GM23338 (cell line): ENCODE data around the gene CTNNA3. TPM values are rescaled to one million over a fixed set of nuclear protein-coding genes. Genes with fewer than 3 reads are reported as not detected.

Experiments
- ATAC-seq: fragments of 200-7000 bp; cut with Tn5 transposase; 3 replicates; pipeline ENCODE4 v1.9.1; 2020
- DNase-seq: peaks from one replicate; pipeline ENCODE4 v3.0.0-alpha.2; 2015; ENCODE audit warnings: low spot score
- H2AFZ ChIP-seq: fragments of 200-600 bp; sonication (generic); 2 replicates; pipeline ENCODE4 v1.8.0; 2016; ENCODE audit warnings: antibody characterized with exemption, mild to moderate bottlenecking, moderate library complexity
- H3F3A ChIP-seq: fragments of 200-600 bp; sonication (generic); replicated peaks from 2 replicates; pipeline ENCODE4 v1.8.0; 2017; ENCODE audit warnings: antibody characterized with exemption, mixed run types, low read depth
- H3K27ac ChIP-seq: fragments of 200-600 bp; sonication (generic); 2 replicates; pipeline ENCODE4 v1.6.1; 2016; ENCODE audit warnings: low read depth
- H3K27me3 ChIP-seq: fragments of 200-600 bp; sonication (generic); 2 replicates; pipeline ENCODE4 v1.8.0; 2016; ENCODE audit warnings: mild to moderate bottlenecking, mixed run types, moderate library complexity; ENCODE audit not compliant: insufficient read depth
- H3K36me3 ChIP-seq: fragments of 200-600 bp; sonication (generic); 2 replicates; pipeline ENCODE4 v1.8.0; 2016; ENCODE audit warnings: mild to moderate bottlenecking; ENCODE audit not compliant: insufficient read depth
- H3K4me1 ChIP-seq: fragments of 200-600 bp; sonication (generic); 2 replicates; pipeline ENCODE4 v1.8.0; 2016; ENCODE audit warnings: mild to moderate bottlenecking, moderate library complexity; ENCODE audit not compliant: insufficient read depth
- H3K4me2 ChIP-seq: fragments of 200-600 bp; sonication (generic); 2 replicates; pipeline ENCODE4 v1.7.1; 2017; ENCODE audit warnings: mixed run types
- H3K4me3 ChIP-seq: fragments of 200-600 bp; sonication (generic); 2 replicates; pipeline ENCODE4 v1.6.1; 2016; ENCODE audit warnings: mixed run types
- H3K79me2 ChIP-seq: fragments of 200-600 bp; sonication (generic); replicated peaks from 2 replicates; pipeline ENCODE4 v1.8.0; 2017; ENCODE audit warnings: mild to moderate bottlenecking; ENCODE audit not compliant: insufficient read depth
- H3K9me2 ChIP-seq: fragments of 200-600 bp; sonication (generic); 2 replicates; pipeline ENCODE4 v1.8.0; 2017; ENCODE audit not compliant: insufficient read depth
- H4K20me1 ChIP-seq: fragments of 200-600 bp; sonication (generic); replicated peaks from 2 replicates; pipeline ENCODE4 v1.8.0; 2017; ENCODE audit warnings: mild to moderate bottlenecking; ENCODE audit not compliant: insufficient read depth
- H3K27ac Mint-ChIP-seq: 2 replicates; pipeline ENCODE4 v1.8.0; 2020; ENCODE audit warnings: inconsistent platforms, mild to moderate bottlenecking, moderate library complexity, mixed read lengths
- H3K27me3 Mint-ChIP-seq: 3 replicates; pipeline ENCODE4 v1.8.0; 2022; ENCODE audit warnings: low read depth, mild to moderate bottlenecking, moderate library complexity, mixed read lengths, inconsistent platforms; ENCODE audit not compliant: insufficient read depth, poor library complexity
- H3K36me3 Mint-ChIP-seq: 3 replicates; pipeline ENCODE4 v1.8.0; 2021; ENCODE audit warnings: low read depth, mild to moderate bottlenecking, inconsistent platforms, moderate library complexity, mixed read lengths
- H3K4me1 Mint-ChIP-seq: 3 replicates; pipeline ENCODE4 v1.8.0; 2020; ENCODE audit warnings: mild to moderate bottlenecking, inconsistent platforms, mixed read lengths
- H3K4me3 Mint-ChIP-seq: 3 replicates; pipeline ENCODE4 v1.8.0; 2021; ENCODE audit warnings: moderate library complexity, mild to moderate bottlenecking, inconsistent platforms, mixed read lengths
- H3K9me3 Mint-ChIP-seq: 3 replicates; pipeline ENCODE4 v1.8.0; 2020; ENCODE audit warnings: moderate library complexity, mild to moderate bottlenecking, inconsistent platforms, mixed read lengths
- CTCF ChIP-seq, 2 experiments: fragments of 200-600 bp in 1 of 2; sonication (generic) in 1 of 2; conservative IDR thresholded peaks; 2 replicates each; pipeline versions ENCODE4 v1.5.1 to v1.6.1; 2016 to 2017; ENCODE audit warnings: antibody characterized with exemption in 2 of 2, low read depth in 2 of 2, mild to moderate bottlenecking in 2 of 2, moderate library complexity in 1 of 2
- EZH2 ChIP-seq: fragments of 200-600 bp; sonication (generic); IDR thresholded peaks from one replicate; pipeline ENCODE4 v1.8.0; 2017; ENCODE audit warnings: antibody characterized with exemption, mild to moderate bottlenecking, low read depth; ENCODE audit not compliant: unreplicated experiment
- JUNB ChIP-seq: IDR thresholded peaks from one replicate; pipeline ENCODE4 v1.6.1; 2016; ENCODE audit warnings: antibody characterized with exemption; ENCODE audit not compliant: unreplicated experiment
- NANOG ChIP-seq: IDR thresholded peaks from 2 replicates; pipeline ENCODE4 v1.6.1; 2016; ENCODE audit warnings: antibody characterized with exemption, borderline replicate concordance
- POLR2AphosphoS5 ChIP-seq: IDR thresholded peaks from 2 replicates; pipeline ENCODE4 v1.6.1; 2016; ENCODE audit warnings: antibody characterized with exemption, low read depth
- STAT1 ChIP-seq: IDR thresholded peaks from one replicate; pipeline ENCODE4 v1.6.1; 2016; ENCODE audit warnings: antibody characterized with exemption; ENCODE audit not compliant: unreplicated experiment
- ZNF114 ChIP-seq: fragments of 250-450 bp; sonication (Bioruptor Pico); IDR thresholded peaks from 2 replicates; pipeline ENCODE4 v1.5.0; 2020; ENCODE audit warnings: mild to moderate bottlenecking, moderate library complexity
- ZNF331 ChIP-seq: fragments of 250-450 bp; sonication (Bioruptor Pico); IDR thresholded peaks from 2 replicates; pipeline ENCODE4 v1.5.0; 2020; ENCODE audit warnings: low read depth, mild to moderate bottlenecking, moderate library complexity
- ZNF462 ChIP-seq: fragments of 250-450 bp; sonication (Bioruptor Pico); IDR thresholded peaks from 2 replicates; pipeline ENCODE4 v1.5.0; 2020; ENCODE audit warnings: mild to moderate bottlenecking, moderate library complexity
- polyA plus RNA-seq: library from polyadenylated mRNA; unstranded; fragments of >200 nt; fragmentation: Nextera tagmentation; extraction: Ambion mirVana; gene quantifications from 2 replicates; pipeline ENCODE4 v1.2.1, GENCODE V29; 2016
- total RNA-seq: library from RNA; depleted of rRNA; stranded (reverse); fragments of >200 nt; shearing (Covaris generic); gene quantifications from 2 replicates; pipeline ENCODE4 v1.2.3, GENCODE V29; 2014
- TF ChIP-seq, protein P1 (sequence below): IDR thresholded peaks from 2 replicates; pipeline ENCODE4 v1.6.1; 2016; ENCODE audit warnings: antibody characterized with exemption
- TF ChIP-seq, protein P2 (sequence below): IDR thresholded peaks from one replicate; pipeline ENCODE4 v1.6.1; 2018; ENCODE audit warnings: antibody characterized with exemption; ENCODE audit not compliant: unreplicated experiment

Gene CTNNA3
- total and polyA plus RNA-seq, 2 experiments from 2014 or later, result 0.71 to 3.3 TPM

DNA sequence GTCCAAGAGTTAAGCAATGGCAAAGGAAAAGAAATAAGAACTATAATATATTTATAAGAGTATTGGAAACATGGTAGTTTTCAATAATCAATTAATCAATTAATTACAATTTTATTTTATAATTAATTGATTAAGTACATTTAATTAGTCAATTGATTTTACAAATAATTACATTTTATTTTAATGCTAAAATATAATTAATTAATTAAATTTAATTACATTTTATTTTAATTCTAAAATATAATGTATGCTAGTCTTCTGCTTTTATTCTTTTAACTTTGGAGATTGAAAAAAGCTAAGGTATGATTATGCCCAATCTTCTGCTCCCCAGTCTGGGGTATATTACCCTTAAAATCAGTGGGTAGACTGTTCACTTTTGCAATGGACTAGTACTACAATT, 1456.9 kb downstream of the CTNNA3 start:
- Histone ChIP-seq H3K4me3 (no peak overlapping the region), H3K36me3 (no peaks in the 10 kb centered on the region), H3K27ac (no peak overlapping the region), H3K4me2 (no peak overlapping the region), H3K4me1 (peaks cover 12% of the 10 kb centered on the region), H3K27me3 (no peaks in the 10 kb centered on the region), H3F3A (no peaks in the 10 kb centered on the region), H4K20me1 (no peaks in the 10 kb centered on the region), H3K79me2 (no peaks in the 10 kb centered on the region), H3K9me2 (peaks cover 5% of the 10 kb centered on the region; the same call in 1 of the 2 replicates), H2AFZ (no peak overlapping the region)
- H3K27ac Mint-ChIP-seq, result no peak overlapping the region
- no peaks in the 10 kb centered on the region for H3K36me3 Mint-ChIP-seq
- no peaks in the 10 kb centered on the region for H3K9me3 Mint-ChIP-seq
- no peaks in the 10 kb centered on the region for H3K27me3 Mint-ChIP-seq
- ATAC-seq, result no peak
- H3K4me3 Mint-ChIP-seq, result no peak overlapping the region
- TF ChIP-seq POLR2AphosphoS5 (no peak), JUNB (no peak)
- DNase-seq, result no peak
- peaks cover 24% of the 10 kb centered on the region for H3K4me1 Mint-ChIP-seq

DNA sequence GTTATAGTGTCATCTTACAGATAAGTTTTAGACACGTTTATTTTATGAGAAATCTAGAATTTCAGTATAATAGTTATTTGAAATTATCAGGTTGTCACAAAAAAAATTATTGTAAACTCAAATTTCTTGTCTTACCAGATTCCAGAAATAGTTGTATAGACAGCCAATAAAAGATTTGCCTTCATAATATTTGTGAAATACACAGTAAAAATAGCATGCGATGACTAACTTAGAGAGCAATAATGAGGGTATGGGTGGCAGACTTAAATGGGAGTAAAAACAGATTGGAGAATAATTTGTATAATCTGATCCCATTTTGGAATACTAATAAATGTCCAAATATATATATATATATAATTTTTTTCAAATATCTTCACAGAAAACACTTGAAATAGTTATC, 1457.7 kb downstream of the CTNNA3 start:
- no peak overlapping the region for H3K27ac ChIP-seq
- H3K79me2 ChIP-seq, result no peaks in the 10 kb centered on the region
- Mint-ChIP-seq H3K4me3 (no peak overlapping the region), H3K4me1 (peaks cover 21% of the 10 kb centered on the region), H3K36me3 (no peaks in the 10 kb centered on the region), H3K27me3 (no peaks in the 10 kb centered on the region), H3K27ac (no peak overlapping the region), H3K9me3 (no peaks in the 10 kb centered on the region; the same call in 2 of the 3 replicates)
- H3K36me3 ChIP-seq, result no peaks in the 10 kb centered on the region
- no peak overlapping the region for H2AFZ ChIP-seq
- no peaks in the 10 kb centered on the region for H3K27me3 ChIP-seq
- ATAC-seq (no peak), DNase-seq (no peak)
- H3K4me2 ChIP-seq, result no peak overlapping the region
- H3K4me3 ChIP-seq, result no peak overlapping the region
- no peaks in the 10 kb centered on the region for H3K9me2 ChIP-seq
- peaks cover 12% of the 10 kb centered on the region for H3K4me1 ChIP-seq
- H3F3A ChIP-seq, result no peaks in the 10 kb centered on the region
- no peaks in the 10 kb centered on the region for H4K20me1 ChIP-seq
- TF ChIP-seq ZNF331 (no peak), CTCF (conservative IDR thresholded peaks at IDR 0.05; ENCODE audit: low read depth in 2 of 2) (no peak), ZNF114 (CRISPR knock-in tag) (no peak), STAT1 (no peak), NANOG (no peak), EZH2 (no peak), ZNF462 (CRISPR knock-in tag) (no peak)
- TF ChIP-seq, protein P1, sequence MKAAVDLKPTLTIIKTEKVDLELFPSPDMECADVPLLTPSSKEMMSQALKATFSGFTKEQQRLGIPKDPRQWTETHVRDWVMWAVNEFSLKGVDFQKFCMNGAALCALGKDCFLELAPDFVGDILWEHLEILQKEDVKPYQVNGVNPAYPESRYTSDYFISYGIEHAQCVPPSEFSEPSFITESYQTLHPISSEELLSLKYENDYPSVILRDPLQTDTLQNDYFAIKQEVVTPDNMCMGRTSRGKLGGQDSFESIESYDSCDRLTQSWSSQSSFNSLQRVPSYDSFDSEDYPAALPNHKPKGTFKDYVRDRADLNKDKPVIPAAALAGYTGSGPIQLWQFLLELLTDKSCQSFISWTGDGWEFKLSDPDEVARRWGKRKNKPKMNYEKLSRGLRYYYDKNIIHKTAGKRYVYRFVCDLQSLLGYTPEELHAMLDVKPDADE, result no peak
- TF ChIP-seq, protein P2, sequence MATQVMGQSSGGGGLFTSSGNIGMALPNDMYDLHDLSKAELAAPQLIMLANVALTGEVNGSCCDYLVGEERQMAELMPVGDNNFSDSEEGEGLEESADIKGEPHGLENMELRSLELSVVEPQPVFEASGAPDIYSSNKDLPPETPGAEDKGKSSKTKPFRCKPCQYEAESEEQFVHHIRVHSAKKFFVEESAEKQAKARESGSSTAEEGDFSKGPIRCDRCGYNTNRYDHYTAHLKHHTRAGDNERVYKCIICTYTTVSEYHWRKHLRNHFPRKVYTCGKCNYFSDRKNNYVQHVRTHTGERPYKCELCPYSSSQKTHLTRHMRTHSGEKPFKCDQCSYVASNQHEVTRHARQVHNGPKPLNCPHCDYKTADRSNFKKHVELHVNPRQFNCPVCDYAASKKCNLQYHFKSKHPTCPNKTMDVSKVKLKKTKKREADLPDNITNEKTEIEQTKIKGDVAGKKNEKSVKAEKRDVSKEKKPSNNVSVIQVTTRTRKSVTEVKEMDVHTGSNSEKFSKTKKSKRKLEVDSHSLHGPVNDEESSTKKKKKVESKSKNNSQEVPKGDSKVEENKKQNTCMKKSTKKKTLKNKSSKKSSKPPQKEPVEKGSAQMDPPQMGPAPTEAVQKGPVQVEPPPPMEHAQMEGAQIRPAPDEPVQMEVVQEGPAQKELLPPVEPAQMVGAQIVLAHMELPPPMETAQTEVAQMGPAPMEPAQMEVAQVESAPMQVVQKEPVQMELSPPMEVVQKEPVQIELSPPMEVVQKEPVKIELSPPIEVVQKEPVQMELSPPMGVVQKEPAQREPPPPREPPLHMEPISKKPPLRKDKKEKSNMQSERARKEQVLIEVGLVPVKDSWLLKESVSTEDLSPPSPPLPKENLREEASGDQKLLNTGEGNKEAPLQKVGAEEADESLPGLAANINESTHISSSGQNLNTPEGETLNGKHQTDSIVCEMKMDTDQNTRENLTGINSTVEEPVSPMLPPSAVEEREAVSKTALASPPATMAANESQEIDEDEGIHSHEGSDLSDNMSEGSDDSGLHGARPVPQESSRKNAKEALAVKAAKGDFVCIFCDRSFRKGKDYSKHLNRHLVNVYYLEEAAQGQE, result no peak
